GM12873 (cell line): ENCODE results near the gene SLC44A3.

ENCODE experiments used
- TF ChIP-seq, protein P1 (sequence below): IDR thresholded peaks from 2 replicates; pipeline ENCODE4 v1.5.1; 2012; ENCODE audit warnings: low read depth, mild to moderate bottlenecking, moderate library complexity, low read length, control low read depth; ENCODE audit not compliant: insufficient read depth; ENCODE audit errors: missing control alignments

The SLC44A3 gene

DNA sequence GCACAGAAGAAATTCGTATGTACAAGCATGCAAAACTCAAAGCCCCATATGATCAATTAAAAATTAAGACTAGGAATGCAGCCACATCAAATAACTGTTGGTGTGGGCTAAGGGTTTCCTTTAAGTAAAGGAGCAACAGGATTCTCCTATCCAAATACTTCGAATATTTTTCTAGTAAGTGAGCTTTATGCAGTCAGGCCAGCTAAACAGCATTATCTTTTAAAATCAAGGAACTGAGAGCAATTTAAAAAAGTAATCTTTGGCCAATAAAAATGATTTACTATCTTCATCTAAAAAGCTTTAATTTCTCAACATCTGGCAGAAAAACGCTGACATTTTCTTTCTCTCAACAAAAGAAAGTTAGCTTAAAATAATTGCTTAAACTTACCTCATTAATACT is 87.0 kb downstream of the SLC44A3 start:
- TF ChIP-seq, protein P1, sequence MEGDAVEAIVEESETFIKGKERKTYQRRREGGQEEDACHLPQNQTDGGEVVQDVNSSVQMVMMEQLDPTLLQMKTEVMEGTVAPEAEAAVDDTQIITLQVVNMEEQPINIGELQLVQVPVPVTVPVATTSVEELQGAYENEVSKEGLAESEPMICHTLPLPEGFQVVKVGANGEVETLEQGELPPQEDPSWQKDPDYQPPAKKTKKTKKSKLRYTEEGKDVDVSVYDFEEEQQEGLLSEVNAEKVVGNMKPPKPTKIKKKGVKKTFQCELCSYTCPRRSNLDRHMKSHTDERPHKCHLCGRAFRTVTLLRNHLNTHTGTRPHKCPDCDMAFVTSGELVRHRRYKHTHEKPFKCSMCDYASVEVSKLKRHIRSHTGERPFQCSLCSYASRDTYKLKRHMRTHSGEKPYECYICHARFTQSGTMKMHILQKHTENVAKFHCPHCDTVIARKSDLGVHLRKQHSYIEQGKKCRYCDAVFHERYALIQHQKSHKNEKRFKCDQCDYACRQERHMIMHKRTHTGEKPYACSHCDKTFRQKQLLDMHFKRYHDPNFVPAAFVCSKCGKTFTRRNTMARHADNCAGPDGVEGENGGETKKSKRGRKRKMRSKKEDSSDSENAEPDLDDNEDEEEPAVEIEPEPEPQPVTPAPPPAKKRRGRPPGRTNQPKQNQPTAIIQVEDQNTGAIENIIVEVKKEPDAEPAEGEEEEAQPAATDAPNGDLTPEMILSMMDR: no peak

DNA sequence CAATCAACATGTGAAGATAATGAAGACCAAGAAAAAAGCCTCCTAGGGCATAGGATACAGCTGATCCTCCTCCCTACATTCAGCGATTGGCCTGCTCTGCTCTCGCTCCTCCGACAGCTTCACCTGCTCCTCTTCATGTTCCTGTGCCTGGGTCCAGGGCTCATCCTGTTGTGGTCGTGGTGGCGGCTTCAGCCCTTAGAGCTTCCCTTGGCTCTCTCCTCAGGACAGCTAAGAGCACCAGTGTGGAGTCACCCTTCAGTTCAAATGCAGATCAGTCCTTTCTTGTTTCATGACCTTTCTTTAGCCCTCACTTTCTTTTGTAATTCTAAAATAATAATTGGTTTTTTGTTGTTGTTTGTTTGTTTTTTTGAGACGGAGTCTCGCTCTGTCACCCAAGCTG is 88.0 kb downstream of the SLC44A3 start:
- TF ChIP-seq, protein P1: no peak

DNA sequence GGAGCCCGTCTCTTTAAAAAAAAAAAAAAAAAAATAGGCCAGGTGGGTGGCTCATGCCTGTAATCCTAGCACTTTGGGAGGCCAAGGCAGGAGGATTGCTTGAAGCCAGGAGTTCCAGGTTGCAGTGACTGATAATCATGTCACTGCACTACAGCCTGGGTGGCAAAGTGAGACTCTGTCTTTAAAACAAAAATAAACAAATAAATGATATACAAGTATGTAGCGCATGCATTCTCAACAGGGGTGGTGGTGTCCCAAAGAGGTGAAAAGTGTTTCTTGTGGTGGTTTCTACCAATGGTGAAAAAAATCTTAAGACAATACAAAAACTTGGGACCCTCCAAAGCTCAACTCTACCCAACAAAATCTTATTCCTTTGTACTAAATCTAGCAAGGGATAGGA is 88.8 kb downstream of the SLC44A3 start:
- TF ChIP-seq, protein P1: no peak

DNA sequence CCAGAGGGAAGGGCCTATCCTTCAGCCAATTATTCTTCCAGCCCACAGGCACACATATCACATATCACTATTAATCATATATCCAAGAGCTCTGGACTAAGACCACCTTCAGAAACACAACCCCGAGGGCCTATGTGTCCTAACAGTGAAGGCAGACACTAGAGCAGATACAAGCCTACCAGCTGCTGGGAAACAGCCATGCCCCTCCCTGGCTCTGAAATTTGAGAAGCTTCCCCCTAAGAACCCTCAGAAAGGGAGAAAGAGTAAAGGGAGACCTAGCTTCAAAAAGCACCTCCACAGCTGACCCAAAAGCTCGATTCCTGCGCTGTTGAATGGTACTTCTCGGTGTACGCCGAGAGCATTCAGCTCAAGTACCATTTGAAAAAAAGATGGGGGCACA is 89.3 kb downstream of the SLC44A3 start:
- TF ChIP-seq, protein P1: no peak

DNA sequence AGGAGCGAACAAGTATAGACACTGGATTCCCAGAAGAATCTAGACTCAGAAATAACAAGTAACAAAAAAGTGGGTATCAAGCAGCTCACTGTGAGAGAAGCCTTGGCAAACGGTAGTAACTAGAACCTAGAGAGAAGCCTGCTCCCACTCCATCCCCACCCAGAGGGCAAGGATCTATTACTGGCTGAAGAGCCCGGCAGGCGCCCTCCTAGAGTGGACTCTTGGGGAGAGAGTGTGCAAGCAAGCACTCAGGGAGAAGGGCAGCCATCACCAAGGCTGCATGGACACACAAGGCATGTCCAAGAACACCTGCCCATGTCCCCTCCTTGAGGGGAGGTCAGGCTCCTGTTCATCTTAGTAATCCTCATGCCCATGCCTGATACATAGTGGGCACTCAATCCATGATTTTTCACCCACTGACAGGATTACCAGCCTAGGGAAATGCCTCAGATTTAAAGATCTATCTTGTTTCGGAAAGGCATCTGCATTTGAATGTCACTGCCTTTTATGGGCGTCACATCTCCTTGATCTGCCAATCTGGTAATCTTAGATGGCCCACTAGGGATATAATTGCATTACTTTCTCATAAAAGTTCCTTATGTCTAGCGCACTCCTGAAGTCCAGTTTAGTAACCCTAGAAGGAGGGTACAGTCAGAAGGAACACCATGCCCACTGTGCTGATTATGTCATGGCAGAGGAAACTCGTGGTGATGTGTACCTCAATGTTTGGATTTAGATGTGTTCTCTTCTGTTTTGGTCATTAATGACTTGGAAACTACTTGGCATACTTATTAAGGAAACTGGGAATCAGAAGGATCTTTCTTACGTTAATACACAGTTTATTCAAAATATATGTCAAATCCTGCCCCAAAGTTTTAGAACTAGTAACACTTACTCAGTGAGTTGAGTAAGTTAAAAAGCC is 92.4 kb downstream of the SLC44A3 start:
- TF ChIP-seq, protein P1: no peak

DNA sequence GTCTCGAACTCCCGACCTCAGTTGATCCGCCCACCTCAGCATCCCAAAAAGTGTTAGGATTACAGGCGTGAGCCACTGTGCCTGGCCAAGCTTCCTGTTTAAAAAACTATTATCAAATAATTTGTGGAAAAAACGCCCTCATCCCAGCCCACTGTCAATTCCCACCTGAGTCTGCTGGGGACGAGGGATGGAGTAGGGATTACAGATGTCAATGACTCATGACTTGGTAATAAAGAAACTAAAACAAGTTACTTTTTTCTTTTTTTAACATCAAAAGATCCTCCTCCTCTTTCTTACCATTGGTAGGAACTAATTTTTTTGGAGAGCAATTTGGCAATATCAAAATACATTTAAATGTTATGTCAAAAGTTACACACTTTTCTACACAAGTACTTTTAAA is 97.1 kb downstream of the SLC44A3 start:
- TF ChIP-seq, protein P1: no peak

DNA sequence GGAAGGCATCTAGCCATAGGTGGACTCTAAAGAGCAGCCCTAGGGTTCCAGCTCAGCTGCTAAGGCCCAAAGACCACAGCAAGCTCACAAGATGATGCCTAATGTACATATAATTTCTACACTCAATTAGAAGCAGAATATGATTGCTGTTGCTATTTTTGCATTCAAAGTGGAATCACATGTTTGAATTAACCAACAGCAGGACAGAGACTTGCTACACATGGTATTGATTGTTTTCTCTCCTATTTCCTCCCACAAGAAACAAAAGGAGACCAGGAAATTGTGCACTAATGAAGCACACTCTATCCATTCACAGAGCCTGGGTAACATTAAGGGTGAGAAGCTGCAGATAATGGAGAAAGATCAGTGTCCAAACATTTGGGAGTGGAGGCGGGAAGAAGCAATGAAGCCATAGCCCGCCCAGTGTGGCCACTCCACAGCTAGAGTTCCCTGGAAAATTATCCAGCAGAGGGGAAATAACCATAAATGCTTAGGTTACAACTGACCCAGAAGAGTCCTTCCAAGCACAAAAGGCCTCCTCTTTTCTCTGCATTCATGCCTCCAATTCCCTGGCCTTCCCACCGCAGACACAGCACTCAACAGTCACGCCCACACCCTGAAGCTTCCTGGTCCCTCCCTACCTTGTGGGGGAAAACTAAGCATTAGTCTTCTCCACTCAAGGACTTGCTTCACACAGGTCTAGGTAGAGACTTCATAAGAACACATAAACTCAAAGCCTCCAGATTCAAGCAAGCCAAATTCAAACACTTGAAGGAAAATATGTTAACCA is 99.3 kb downstream of the SLC44A3 start:
- TF ChIP-seq, protein P1: no peak
